HepG2 (cell line): ENCODE results near the gene CAMK1.

Source experiments
- EZH2 ChIP-seq: conservative IDR thresholded peaks from 2 replicates; pipeline ENCODE4 v1.6.1; 2012; ENCODE audit warnings: mild to moderate bottlenecking, low read depth, low read length, moderate library complexity
- IKZF1 ChIP-seq: fragments of 450-650 bp; IDR thresholded peaks from 2 replicates; pipeline ENCODE4 v1.7.1; 2016
- NFATC3 ChIP-seq: sonication (generic); formaldehyde crosslinking; IDR thresholded peaks from 2 replicates; pipeline ENCODE4 v1.5.1; 2020; ENCODE audit warnings: mild to moderate bottlenecking, missing genetic modification reagents
- POLR2AphosphoS5 ChIP-seq: IDR thresholded peaks from 2 replicates; pipeline ENCODE4 v1.6.1; 2012; ENCODE audit warnings: low read depth, low read length
- RORA ChIP-seq: sonication (generic); formaldehyde crosslinking; IDR thresholded peaks from 2 replicates; pipeline ENCODE4 v1.5.0; 2020; ENCODE audit warnings: mild to moderate bottlenecking, missing genetic modification reagents, moderate library complexity
- USF2 ChIP-seq, 2 experiments: sonication (generic) in 1 of 2; formaldehyde crosslinking in 1 of 2; IDR thresholded peaks; 2 replicates each; pipeline versions ENCODE4 v1.5.1 to v1.6.1; 2011 to 2020; ENCODE audit warnings: borderline replicate concordance in 1 of 2, low read depth in 1 of 2, low read length in 1 of 2, mild to moderate bottlenecking in 1 of 2, missing genetic modification reagents in 1 of 2, moderate library complexity in 1 of 2
- ZBTB44 ChIP-seq: sonication (generic); formaldehyde crosslinking; IDR thresholded peaks from 2 replicates; pipeline ENCODE4 v1.4.0; 2020; ENCODE audit warnings: missing genetic modification reagents
- ZNF263 ChIP-seq: sonication (generic); formaldehyde crosslinking; IDR thresholded peaks from 2 replicates; pipeline ENCODE4 v1.4.0; 2020; ENCODE audit warnings: missing genetic modification reagents
- ZNF572 ChIP-seq: sonication (generic); formaldehyde crosslinking; IDR thresholded peaks from 2 replicates; pipeline ENCODE4 v1.5.1; 2020; ENCODE audit warnings: mild to moderate bottlenecking, missing genetic modification reagents

- no peak for TF ChIP-seq RORA
- TF ChIP-seq ZNF572 (CRISPR knock-in tag), result no peak
- no peak for TF ChIP-seq ZNF263 (CRISPR knock-in tag)
- no peak for TF ChIP-seq IKZF1
- TF ChIP-seq NFATC3 (CRISPR knock-in tag), result no peak
- TF ChIP-seq POLR2AphosphoS5, result no peak
- no peak for TF ChIP-seq ZBTB44 (CRISPR knock-in tag)
- no peak for TF ChIP-seq USF2 (IDR thresholded peaks at IDR 0.05; ENCODE audit: low read depth, low read length)
- no peak for TF ChIP-seq USF2 (CRISPR knock-in tag; IDR thresholded peaks at IDR 0.05; ENCODE audit: borderline replicate concordance)
- TF ChIP-seq EZH2, result no peak
These were observed 12.3 kb downstream of the CAMK1 start for GRCh38 chr3:9757427-9757826.
